GM19035 (cell line): ENCODE results near the gene MRPS15.

Experiments used
- ATAC-seq: cut with Tn5 transposase; IDR thresholded peaks from one replicate; pipeline ENCODE4 v1.9.1; 2021; ENCODE audit not compliant: unreplicated experiment

Gene MRPS15

DNA sequence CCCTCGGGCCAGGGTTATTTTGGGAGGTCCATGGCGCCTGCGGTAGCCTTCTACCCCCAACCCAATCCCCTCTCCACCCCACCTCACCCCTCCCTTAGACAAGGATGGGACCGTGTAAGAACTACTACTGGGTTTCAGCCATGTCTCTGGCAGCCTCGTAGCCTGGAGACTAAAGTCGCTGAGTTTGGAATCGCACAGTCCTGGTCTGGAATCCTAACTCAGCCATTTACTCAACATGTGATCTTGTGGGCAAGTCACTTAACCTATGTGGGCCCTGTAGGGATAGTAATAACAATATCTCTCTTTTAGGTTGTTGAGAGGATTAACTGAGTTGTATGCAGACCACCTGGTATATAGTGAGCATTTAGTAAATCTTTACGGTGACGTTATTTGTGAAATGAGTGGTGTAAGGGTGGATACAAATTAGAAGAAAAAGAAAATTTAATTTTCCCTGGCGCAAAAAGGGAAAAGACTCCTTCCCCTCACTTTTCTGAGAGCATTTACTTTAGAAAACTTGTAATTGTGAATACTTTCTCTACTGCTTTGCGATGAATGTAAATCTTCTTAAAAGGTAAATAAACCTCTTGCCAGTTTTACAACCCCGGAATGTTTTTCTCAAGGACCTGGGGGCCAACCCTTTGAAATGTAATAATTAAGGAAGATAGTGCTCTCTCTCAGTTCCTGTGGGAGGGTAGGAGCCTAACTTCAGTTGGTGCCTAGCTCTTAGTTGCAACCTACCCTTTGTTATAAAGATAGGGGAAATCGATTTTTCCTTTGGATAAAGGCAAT is 615 bp upstream of the MRPS15 start:
- ATAC-seq = no peak

DNA sequence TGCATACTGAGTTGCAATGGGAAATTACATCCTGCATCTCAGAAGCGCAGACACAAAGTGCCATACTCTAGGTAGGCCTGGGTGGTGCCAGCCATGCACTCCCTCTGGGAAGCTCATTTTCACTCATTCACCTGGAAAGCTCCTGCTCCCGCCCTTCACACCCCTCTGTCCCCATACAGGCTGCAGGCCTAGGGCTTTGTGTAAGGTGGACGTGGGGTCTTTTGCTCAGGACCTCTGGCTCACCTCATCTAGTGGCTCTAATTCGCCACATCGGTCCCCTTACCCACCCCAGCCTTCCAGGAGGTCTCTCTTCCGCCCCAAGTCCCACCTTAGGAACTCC is 751 bp downstream of the MRPS15 start:
- ATAC-seq = no peak

DNA sequence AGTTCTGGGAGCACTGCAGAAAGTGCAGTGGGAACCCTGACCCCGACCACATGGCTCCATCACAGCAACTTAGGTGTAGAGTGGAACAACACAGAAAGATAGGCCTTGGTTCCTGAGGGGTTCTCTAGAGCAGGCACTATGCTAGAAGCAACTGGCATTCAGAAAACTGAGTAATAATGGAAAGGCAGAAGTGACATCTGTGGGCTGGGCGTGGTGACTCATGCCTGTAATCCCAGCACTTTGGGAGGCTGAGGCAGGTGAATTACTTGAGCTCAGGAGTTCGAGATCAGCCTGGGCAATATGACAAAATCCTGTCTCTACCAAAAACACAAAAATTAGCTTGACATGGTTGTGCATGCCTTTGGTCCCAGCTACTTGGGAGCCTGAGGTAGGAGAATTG is 5.3 kb downstream of the MRPS15 start:
- no peak for ATAC-seq

DNA sequence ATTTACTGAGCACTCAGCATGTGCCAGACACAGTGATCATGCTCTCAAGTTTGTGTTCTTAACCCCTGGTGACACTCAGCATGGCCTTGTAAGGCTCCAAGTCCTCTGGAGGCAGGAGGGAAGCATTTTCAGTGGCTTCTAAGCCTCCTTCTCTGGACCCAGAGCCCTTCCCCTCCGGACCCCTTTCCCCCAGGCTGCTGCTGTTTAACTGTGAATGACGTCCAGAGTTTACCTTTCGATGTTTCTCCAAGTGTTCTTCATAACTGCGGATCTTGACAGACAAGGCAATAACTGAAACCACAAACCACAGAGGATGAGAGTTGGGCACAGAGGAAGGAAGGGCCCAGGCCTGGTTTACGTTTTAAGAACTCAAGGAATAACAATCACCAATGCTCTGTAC is 6.5 kb downstream of the MRPS15 start:
- ATAC-seq = no peak

DNA sequence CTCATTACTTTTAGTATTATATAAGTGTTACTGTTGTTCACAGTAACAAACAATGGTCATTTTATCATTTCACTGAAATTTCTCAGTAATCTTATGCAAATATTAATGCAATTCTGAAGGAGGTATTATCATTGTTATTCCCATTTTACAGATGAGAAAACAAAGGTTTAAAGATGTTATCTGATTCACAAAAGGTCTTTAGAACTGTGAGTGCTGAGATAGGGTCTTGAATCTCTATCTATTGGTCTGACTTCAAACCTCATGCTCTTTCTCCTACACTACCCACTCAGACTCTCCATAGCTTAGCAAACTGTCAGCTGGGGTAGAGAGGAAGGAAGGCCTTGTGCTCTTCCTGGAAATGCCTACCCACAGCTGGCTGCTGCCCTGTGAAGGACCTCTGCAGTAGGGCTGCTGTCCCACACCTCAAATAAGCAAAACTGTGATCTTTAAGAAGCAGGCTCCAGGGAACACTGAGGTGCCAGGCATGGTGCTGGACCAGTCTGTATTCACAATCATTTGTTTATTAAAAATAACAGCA is 7.7 kb downstream of the MRPS15 start:
- no peak for ATAC-seq

DNA sequence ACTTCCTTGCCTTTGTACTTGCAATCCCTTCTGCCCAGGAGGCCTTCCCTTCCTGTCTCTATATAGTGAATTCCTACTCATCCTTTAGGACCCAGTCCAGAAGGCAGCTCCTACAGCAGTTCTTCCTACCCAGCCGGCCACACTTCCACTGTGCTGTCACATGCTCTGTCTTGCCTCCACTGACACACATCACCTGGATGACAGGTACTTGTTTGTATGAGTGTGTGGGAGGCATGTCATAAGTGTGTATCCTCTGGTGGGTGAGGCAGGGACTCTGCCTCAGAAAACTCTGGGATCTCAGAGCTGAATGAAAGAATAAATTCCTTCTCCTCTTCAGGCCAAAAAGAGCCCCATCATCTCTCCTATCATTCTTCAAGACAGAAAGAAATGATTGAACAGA is 8.8 kb downstream of the MRPS15 start:
- ATAC-seq = no peak

DNA sequence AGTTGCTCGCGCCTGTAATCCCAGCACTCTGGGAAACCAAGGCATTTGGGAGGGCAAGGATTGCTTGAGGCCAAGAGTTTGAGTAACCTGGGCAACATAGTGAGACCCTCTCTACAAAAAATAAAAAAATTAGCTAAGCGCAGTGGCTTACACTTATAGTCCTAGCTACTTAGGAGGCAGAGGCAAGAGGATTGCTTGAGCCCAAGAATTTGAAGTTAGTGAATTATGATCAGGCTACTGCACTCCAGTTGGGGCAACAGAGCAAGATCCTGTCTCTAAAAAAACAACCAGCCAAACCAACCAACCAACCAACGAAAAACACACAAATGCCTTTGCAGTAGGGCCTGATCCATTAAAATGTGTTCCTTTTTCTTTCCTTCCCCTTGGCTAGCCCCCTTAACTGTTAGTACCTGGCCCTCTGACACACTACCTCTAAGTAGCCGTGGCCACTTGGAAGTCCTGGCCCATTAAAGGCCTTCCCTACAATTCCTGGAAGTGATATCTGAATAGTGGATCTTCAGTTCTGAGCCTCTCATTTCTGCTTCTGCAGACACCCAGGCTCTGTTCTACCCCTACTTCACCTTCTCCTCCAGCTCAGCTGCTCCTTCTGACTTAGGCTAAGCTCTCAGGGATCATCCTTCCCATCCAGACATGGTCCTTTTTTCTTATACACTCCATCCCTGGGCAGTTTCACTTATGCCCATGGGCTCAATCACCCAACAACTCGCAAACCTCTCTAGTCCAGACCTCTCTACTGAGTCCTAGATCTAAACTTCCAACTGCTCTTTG is 10.4 kb downstream of the MRPS15 start:
- no peak for ATAC-seq

DNA sequence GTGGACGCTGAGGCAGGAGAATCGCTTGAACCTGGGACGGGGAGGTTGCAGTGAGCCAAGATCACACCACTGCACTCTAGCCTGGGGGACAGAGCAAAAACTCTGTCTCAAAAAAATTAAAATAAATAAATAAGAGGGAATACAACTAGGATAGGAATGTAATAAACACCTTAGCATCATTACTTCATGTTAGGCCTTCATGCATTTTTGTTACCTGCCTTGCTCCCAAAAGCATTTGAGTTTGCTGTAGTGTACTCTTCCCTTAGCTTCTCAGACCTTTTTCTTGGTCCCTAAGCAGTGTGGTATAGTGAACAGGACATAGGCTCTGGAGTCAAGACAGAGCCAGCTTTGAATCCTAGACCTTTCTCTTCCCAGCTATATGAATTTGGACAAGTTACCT is 11.1 kb downstream of the MRPS15 start:
- no peak for ATAC-seq

DNA sequence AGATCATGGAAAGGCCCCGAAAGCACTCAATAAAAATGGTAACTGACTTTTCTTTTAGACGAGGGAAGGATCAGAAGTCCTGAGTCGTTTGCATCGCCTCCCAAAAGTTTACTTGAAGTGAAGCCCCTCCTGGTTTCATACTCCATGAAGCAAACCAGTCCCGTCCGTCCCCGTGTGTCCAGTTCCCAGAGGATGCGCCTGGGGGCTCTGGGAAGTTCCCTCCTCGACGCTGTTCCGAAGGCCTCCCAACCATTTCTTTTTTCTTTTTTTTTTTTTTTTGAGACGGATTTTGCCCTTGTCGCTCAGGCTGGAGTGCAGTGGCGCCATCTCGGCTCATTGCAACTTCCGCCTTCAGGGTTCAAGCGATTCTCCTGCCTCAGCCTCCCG is 13.3 kb downstream of the MRPS15 start:
- no peak for ATAC-seq

DNA sequence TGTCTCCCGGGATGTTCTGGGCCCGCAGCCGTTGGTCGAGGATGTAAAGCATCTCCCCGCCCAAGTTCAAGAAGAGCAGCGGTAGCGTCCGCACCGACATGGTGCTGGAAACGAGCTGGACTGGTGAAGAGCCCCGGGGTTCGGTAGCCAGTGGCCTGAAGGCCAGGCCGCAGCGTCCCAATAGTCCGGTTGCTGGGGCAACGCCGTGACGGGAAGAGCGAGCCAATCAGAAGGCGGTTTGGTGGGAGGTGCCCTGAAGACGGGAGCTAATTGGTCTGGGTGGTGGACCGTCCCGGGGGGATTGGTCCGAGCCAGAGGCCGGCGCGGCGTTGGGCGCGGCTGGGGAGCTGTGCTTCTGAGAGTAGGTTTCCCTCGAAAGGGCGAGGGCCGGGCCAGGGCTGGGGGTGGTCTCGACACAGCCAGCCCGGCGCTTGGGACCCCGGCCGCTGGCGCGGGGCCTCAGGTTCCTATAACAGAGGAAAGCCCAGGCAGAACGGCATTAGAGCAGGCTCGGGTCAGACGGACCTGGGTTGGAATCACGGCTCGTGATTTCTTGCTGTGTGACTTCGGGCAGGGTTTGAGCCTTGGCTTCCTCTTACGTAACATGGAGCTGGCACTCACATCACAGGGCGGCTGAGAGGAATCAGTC is 13.8 kb downstream of the MRPS15 start, which contains the start of gene OSCP1:
Gene OSCP1 (minus strand): TSS at position 182 of the 649 bp plus-strand sequence. CDS start 82 bp downstream, at position 100.
- peak; percentile 99 for ATAC-seq

DNA sequence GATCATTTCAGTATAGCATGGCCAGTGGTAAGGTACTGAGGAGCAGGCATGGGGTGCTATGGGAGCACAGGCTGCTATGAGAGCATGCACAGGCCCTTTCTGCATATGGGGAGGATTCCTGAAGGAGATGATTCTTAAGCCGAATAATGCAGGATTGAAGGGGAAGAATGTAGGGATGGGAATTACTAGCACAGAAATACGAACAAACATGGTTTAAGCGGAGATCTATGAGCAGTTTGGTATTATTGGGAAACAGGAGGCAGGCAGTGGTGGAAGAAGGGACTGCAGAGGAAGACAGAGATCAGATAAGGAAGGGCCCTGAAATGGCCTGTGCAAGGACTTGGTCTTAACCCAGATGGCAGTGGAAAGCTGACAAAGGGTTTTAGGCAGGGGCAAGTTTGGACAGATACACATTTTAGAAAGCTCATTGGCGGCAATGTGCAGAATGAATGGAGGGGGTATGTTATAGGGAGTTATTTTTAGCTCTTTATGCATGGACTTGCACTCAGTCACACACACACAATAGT is 15.6 kb downstream of the MRPS15 start:
- ATAC-seq = no peak

DNA sequence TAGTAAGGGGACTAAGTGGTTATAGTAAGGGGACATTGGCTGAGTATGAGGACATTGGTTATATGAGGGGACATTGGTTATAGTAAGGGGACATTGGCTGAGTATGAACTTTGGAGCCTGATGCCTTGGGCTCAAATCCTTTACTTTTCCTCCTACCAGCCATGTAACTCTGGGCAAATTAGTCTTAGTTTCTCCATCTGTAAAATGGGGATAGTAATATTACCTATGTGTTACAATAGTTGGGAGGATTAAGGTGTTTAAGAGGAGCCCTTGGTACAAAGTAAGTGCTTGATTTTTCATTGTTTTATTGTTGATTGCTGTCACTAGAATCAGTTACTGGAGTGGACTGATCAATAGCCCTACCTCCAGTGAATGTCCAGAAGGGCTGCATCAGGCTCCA is 16.7 kb downstream of the MRPS15 start:
- ATAC-seq = no peak

DNA sequence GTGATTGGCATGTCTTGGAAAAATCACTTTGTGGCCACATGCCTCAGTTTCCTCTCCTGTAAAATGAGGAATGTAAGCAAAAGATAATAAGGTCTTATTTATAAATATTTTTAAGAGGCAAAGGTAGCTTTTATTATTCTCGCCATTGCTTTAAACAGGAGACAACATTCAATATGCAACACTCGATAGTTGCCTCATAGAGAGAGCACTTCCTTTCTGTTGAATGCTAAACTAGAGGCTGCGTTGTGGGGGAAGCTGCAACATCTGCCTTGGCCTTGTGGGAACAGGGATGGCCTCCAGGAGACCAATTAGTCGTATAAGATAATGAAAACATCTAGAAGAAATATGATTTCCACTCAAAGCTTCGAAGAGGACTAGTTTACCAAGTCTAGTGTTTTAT is 17.4 kb downstream of the MRPS15 start:
- ATAC-seq = no peak

DNA sequence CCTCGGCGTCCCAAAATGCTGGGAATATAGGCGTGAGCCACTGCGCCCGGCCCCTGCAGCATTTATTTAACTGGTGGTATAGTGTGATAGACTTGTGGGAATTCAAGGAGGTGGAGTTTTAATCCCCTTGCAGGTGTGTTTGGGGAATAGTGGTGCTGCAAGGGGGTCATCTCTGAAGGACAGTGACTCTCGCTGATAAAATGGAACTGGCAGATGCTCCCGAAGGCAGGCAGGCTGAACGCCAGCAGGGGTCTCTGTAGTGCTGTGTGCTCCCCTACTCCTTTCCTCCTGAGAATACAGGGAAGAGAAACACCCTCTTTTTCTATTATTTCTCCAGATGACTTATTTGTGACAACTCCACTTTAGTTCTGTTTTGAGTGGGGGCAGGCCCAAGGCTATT is 17.9 kb downstream of the MRPS15 start:
- ATAC-seq = no peak

DNA sequence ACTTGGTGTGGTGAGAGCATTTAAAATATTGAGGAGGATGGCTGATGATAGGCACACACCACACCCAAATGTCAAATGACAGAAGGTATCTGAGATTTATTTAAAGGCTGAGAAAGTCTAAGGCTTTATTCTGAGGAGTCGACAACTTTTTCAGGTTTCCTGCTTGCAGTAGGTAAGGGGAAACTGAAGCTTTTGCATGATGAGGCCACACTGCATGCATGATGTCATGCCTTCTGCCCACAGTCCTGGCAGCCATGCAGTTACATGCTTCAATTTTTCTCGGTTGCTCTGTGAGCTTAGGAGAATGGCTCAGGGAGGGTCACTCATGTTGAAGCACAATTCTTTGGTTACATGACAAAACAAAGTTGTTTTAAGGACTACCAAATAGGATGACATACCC is 20.9 kb downstream of the MRPS15 start:
- ATAC-seq = no peak

DNA sequence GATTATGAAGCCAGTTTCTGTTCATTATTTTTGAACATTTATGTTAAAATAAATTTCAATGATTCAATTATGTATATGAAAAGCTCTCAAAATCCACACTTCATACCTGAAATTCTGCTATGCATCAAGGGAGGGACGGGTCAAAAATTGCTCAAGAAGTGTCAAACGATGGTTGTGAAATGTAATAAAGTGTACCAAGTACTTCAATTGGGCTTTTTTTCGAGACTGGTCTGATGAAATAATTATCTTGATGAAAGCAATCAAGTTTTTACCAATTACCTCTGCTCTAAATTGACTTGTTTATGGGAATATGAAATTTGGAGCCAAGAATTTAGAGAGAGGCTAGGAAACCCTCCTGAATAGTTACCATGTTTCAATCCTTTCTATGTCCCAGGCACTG is 21.8 kb downstream of the MRPS15 start:
- ATAC-seq = no peak

DNA sequence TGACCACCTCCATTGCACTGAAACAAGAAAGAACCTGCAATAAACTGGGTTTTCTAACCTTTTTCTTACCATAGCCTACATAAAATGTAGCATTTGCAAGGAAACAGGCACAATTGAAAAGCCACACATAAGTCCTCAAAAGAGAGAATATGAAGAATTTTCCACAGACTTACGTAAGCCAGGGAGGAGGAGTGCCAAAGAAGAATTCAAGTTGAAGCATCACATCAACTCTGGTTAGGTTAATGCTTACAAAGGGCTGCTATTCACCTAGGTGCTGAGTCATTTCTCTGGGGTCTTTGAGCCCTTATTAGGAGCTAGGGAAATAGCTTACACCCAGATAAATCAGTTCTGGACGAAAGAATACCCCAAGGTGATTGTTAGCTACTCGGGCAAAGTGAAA is 23.5 kb downstream of the MRPS15 start:
- no peak for ATAC-seq

DNA sequence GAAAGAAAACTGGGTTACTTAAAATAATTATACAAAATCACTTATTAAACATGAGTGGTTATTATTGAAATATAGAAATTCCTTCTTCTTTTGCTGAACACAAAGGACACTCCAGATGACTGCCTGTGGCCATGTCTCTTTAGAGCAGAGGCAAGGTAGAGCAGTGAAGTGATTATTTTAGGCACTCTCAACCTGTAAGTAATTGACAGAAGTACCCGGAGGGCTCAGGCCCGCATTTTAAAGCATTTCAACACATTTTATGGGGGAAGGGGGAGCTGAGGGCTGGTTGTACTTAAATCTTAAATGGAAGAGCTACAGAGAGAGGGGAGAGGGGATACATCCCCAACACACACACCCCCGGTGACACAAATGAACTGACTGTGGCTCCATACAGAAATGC is 24.1 kb downstream of the MRPS15 start:
- ATAC-seq = no peak

DNA sequence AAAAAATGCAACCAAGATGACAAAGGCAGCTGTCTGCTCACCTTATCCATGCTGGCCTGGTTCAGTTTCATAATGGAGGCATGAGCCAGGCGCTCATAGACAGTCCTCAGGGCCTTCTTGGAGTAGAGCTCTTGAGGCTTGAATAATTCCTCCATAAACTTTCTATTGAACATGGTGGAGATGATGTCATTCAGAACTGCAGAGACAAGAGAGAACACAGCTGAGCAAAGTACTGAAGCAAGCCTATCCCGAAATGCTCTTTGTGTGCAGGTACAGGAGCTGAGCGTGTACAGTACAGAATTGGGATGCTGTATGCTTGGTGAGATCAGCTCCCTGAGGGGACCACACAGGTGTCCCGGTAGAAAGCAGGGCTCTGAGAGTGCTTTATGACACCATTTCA is 25.5 kb downstream of the MRPS15 start:
- no peak for ATAC-seq

DNA sequence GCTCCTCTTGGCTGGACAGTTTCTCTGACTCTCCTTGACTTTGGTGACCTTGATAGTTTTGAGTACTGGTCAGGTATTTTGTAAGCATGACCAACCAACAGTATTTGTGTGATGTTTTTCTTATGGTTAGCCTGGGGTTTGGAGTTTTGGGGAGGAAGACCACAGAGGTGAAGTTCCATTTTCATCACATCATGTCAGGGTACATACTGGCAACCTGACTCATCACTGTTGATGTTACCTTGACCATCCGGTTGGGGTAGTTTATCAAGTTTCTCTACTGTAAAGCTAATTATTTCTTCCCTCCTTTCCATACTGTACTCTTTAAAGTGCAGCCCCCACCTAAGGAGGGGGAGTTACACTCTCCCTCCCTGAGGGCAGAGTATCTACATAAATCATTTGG is 27.4 kb downstream of the MRPS15 start:
- ATAC-seq = no peak

DNA sequence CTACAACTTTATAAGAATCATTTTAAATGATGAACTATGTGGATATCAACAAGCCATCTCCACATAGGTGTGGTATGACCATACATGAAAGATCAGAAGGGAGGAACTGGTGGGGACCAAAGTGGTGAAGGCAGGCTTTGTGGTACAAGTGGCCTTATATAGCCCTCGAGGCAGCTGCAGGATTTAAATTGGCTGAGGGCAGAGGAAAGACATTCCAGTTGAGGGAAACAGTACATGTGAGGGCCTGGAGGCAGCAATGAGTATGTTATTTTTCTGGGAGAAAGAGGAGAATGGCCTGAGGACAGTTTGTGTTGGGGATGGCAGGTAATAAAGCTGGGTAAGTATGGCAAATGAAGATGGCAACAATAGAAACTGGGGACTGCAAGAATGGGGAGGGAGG is 31.1 kb downstream of the MRPS15 start:
- ATAC-seq = no peak

DNA sequence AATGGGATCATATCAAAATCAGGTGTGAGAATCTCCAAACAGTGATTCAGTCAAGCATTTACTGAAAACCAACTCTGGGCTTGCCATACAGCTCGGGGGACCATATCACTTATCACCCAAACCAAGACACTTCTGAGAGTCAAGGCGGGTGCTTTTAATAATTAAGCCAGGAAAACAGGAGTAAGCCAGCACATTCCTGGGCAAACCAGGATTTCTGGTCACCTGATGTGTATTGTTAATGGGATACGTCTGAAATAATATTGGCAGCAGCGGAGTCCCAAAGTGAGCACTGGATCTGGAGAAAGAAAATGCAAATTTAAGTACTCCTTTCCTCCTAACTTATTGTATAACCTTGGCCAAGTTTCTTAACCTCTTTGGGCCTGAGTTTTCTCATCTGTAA is 31.6 kb downstream of the MRPS15 start:
- ATAC-seq = no peak
